Activated effector memory CD4-positive, alpha-beta T cell treated with Interleukin-2 at 50 U/mL for 16 hours (primary cell): ENCODE results near the gene BLTP2.
A peak's percentile ranks its signal among the peaks of the same experiment; 100 is the strongest.
"Not testable (repeated sequence)": the region's sequence is repeated elsewhere in the genome, so short reads cannot be mapped to it uniquely, and the experiment has no call there.

Experiments
- DNase-seq: peaks from one replicate; pipeline ENCODE4 v3.0.0-alpha.2; 2020

The BLTP2 gene

DNA sequence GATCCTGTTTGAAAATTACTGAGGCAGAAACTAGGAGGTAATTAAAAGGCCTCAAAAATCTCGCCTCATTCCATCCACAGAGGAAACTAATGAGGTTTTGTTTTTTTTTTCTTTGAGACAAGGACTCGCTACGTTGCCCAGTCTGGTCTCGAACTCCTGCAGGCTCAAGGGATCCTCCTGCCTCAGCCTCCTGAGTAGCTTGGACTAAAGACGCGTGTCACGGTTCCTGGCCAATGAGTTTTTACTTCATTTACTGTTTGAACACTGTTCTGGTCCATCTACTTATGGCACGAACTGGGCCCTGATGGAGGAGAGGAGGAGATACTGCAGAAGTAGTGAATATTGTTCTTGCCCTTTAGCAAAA, 600 bp upstream of the BLTP2 start:
- no peak for DNase-seq

DNA sequence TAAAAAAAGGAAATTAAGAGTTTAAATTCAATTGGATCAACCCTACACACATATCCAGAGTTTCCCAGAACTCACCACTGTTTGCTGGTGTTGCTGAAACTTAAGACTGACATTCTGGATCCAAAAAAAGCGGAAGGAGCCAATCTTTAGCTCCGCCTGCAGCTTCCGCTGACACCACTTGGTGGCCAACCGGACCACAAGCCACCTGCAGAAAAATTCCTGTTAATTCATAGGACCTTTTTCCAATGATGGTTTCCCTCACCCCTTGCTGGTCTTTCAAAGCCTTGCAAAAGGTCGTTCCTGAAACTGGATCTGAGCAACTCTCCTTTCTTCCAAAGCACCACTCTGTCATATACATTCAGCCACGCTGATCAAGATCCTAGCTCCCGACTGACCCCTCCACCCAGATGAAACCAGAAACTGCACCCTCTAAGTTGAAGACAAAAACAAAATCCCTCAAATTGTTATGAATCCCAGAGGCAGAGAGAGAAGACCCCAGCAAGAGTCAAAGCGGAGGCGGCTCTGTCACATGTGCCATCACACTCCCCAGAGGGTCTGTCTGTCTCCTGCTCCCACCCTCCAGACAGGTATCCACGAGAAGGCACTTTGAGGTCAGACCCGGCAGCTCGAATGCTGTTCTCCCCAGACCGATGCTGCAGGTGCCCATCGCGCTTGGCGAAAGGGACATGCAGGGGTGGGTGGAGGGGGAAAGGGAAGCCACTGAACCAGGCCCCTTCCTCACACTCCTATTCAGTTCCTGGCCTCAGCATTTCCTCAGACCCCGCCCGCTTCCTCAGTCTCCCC, 773 bp downstream of the BLTP2 start:
- no peak for DNase-seq

DNA sequence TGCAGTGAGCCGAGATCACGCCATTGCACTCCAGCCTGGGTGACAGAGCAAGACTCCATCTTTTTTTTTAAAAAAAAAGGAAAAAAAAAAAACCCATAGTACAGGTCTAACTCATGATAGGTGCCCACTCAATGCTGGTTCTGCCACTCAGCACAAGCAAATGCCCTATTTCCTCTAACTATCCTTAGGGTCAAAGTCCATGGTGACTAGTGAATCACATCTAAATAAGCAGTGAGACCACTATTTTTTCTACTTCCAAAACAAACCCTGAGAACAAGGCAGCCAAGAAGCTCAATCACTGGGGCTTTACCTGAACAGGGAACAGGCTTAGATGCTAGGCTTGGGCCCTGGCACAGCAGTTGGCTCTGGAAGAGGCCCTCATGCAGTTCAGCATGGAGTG, 3.4 kb downstream of the BLTP2 start:
- DNase-seq, result no peak

DNA sequence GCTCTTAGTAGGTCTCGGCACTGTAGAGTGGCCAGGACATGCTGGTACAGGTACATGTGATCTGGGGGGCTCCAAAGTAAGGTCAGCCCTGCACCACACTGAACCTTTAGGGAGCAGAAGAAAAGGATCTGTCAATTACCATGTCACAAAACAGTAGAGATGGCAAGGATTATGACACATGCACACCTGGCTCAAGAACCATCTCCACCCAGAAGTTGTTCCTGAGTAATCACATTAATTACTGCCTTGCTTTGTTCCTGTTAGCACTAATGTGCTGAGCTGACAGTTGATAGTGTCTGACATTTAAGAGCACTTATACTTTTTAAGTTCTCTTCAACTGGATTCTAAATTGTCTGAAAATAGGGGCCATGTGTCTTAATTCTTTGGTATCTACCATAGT, 9.5 kb downstream of the BLTP2 start:
- no peak for DNase-seq

DNA sequence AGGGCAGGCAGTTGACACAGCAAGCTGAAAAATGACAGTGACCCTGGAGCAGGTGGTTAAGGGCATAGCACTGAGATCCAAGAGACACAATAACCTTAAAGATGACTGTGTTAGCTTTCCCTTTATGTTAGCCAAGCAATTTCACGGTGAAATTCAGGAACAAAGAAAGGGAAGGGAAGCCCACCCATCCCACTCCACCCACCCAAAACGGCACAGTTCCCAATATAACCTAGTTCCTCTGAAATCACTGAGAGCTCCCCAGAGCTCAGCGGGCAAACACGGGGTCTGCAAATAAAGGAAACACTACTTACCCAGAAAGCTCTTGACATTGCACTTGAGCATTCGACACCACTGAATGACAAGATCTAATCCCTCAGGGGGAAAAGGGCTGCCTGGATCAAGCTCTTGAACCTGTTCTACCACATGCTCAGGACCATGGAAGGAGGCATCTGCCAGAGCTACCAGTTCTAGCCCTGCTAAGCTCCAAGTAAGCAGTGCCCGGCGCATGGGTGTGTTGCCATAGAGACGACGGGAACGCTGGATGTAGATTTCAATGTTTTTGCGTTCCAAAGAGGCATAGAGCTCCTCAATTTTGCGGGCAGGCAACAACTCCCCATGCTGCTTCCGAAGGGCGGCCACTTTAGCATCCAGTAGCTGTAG, 10.6 kb downstream of the BLTP2 start:
- no peak for DNase-seq

DNA sequence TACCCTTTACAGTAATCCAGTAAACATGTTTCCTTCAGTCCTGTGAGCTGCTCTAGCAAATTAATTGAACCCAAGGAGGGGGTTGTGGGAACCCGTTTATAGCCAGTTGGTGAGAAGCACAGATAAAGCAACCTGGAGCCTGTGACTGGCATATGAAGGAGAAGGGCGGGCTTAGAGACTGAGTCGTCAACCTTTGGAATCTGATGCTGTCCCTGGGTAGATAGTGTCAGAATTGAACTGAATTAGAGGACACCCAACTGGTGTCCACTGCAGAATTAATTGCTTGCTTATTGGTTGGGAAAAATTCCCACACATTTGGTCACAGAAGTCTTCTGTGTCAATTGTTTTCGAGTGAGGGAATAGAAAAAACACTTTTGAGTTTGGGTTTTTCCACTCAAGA, 18.1 kb downstream of the BLTP2 start:
- no peak for DNase-seq

DNA sequence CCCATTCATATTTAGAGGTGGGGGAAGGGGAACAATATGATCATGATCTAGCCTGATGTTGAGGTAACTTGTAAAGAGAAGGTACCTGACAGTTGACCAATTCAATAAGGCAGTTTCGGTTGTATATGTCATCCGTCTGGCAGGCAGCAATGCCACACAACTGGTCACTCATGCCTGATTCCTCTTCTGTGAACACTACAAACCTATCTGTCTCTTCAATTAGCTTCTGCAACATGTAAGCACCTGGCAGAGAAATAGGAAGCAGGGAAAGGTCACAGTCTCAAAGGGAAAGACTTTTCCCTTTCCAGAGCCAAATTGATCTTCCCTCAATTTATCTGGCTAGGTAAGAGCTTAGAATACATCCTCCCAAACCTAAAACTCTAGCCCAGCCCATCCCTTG, 20.8 kb downstream of the BLTP2 start:
- no peak for DNase-seq

DNA sequence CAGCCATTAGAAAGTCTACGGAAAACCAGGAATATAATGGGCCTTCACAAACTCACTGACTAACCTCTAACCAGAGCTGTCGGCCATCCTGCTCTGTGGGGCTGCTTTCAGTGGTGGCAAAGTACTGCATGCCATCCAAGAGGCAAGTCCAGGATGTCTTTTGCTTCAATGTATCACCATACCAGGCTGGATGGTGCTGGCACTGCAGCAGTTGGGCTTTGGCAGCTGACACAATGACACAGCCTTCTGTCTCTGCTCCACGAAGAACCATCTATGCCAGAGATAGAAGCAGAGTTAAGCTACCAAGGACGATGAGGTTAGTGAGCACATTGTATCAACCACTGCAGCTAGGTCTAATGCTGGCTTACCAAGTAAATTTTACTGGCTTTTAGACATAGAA, 21.3 kb downstream of the BLTP2 start:
- no peak for DNase-seq

DNA sequence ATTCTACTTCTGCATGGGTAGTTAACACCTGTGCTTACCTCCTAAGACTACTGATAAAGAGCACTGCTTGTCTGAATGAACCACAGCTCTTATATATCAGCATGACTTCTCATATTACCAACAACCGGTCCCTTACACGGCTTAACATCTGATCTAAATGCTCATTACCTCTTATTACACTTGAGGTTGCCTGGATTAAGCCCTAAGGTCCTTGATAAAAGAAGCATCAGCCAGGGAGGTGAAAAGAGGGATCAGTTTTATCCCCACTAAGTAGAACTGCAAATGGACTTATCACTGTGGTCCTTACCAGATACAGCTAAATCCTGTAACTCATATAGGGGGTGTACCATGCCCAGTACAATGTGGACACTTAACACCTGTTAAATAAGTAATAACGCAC, 22.8 kb downstream of the BLTP2 start:
- DNase-seq, result no peak

DNA sequence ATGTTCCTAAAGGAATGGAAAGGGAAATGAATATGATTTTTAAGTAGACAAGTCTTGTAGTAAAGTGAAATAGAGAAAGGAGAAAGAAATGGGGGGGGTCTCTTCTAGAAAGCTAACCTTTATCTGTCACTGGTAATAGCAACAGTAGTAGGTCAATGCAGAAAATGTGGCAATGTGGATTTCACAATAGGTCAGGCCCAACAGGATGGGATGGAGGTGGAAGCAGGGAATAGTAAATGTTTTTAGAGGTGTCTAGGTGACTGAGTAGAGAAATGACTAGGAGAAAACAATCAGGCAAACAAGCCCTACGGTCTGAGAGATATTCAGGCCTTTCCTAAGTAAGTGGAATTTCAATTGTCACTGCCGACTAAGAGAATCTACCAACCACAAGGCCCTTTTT, 24.9 kb downstream of the BLTP2 start:
- no peak for DNase-seq

DNA sequence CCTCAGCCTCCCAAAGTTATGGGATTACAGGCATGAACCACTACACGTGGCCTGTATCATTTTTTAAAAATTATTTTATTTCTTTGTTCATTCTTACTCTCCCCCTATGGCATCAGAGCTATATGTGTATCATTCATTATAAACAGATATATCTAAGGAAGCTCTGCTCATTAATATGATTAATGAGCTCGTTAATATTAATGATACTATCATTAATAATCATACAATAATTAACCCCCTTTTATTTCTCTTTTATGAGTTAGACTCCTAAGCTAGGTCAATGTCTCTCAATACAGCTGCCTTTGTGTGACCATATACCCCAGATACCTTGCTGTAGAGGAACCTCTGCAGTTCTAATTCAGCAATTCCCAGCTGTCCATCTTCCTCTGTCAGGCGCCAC, 26.5 kb downstream of the BLTP2 start:
- no peak for DNase-seq

DNA sequence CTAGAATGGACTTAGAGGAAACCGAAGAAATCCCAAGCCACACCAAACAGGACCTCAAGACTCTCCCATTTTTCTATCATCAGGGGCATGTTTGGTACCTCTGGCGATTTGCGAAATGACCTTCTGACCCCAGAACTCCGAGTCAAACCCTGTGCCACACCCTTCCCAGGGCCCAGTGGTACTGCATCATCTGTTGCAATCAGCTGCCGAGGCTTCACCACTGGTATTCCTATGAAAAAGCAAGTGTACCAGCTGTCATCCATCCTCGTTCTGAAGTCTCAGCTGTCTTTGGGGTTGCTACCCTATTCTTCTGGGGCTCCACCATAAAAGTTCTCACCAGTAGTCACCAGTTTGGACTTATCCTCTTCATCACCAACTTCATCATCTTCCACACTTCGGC, 28.7 kb downstream of the BLTP2 start:
- DNase-seq, result no peak

DNA sequence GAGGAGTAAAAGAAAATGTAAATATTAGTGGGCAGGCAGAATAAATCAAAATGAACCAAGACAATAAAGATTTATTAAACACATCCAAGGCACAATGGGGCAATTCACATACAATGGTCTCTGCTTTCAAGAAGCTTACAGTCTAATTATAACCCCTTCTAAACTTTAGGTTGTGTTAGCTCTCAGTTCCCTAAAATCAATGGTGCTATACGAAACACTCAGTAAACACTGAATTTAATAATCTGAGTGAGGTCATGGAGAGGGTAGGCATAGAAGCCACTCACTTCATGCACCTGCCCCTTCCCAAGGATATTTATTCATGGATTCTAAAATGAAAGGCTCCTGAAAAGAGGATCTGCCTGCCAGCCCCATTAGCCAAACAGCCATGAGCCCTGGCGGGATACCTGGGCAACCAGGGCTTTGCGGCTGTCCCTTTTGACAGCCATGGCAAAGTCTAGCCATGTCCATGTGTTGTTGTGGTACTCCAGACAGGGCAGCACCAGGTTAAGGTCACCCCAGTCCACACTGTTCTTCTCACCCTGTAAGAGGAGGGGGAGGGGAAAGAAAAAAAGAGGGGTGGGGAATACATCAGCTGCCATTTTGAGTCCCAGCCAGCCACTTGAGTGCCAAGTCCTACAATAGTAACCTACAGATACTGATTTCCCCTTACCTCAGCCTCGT, 29.6 kb downstream of the BLTP2 start:
- DNase-seq, result no peak

DNA sequence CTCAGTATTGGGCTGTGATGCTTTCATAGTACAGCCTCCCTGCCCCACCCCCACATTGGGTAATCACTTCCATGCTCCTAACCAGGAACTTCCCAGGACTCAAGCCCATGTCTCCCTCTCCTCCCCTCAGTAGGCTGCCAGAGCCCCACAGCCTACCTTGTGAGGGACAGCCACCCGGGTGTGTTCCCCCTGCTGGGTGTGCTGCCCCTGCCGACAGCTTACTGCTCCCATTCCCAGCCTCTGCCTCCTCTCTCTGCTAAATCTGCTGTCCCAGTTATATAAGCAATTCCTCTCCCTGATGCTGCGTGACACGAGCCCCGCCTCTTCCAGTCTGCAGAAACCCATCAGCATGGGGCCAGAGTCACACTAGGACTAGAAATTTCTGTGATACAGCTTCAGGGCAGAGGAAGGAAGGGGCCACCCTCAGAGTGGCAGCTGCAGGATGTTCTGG, 31.0 kb downstream of the BLTP2 start, which contains the start of gene RSKR:
Gene RSKR, minus strand, starts transcription at position 255 of the 451 bp plus-strand sequence. Its CDS starts 24 bp downstream, at position 231.
- no peak for DNase-seq

DNA sequence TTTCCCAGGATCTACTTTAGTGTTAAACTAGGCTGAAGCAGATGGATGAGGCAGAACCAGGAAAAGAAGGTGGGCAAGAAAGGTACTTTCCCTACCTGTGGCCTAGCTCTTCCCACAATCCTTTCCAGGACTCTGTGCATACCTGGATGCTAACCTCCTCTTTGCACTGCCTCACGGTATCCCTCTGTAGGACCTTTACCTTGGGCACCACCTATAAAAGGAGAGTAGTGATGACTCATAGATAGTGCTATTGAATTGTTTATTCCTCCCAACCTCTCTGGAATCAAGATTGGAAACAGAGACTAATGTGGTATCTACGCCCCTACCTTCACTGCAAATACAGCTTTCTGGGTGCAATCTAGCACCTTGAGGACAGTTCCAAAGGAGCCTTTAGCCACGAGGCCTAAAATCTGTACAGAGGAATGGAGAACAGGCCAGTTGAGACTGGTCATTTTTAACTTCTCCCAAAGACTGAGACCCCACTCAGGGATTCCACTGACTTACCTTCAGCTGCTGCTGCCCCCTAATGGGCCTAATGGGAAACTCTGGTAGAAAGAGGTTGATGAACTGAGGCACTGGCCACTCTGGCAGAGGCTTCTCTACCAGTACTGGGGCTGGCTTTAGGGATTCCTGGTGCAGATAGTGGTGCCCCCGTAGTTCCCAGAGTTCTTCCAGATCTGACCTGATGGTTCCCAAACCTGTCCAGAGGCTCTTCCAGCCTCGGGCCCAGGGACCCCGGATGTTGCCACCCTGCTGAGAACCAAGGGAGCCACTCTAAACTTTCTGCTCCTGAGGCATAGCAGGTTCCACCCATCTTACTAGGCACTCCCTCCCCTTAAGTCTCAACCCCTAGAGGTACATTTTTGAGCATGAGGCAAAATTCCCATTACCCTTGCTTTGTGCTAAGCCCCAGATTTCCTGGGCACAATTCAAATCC, 31.8 kb downstream of the BLTP2 start:
- peak; percentile 6 for DNase-seq

DNA sequence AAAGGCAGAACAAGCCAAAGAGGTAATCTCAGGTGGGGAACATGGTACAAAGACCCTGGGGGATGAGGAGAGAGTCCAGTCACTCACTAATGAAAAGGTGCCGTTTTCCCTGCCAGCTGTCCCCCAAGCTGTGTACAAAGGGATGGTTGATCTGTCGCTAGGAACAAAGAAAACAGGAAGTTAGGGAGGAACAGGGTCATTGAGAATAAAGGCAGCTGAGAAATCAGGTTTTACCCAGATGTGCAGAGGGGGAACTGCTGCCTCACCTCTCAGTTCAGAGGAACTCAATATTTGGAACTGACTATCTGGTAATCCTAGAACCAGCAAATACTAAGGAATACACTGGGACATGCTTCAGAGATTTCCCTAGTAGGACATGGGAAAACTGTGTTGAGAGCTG, 32.4 kb downstream of the BLTP2 start:
- DNase-seq, result no peak

DNA sequence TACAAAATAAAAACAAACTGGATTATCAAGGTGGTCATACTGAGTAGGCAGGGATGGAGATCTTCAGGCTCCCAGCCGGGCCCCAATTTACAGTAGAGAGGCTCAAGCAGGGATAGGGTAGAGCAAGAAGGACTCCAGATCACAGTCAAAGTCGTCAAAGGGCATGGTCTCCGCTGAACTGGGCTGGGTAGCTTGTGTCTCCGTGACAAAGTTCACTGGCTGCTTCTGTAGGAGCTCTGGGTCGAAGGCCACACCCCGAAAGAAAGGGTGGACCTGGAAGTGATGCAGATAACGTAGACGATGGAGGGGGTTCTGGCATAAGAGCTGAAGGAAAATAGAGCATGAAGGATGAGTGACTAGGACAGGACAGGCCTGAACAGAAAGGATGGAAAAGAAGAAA, 34.6 kb downstream of the BLTP2 start:
- DNase-seq, result no peak

DNA sequence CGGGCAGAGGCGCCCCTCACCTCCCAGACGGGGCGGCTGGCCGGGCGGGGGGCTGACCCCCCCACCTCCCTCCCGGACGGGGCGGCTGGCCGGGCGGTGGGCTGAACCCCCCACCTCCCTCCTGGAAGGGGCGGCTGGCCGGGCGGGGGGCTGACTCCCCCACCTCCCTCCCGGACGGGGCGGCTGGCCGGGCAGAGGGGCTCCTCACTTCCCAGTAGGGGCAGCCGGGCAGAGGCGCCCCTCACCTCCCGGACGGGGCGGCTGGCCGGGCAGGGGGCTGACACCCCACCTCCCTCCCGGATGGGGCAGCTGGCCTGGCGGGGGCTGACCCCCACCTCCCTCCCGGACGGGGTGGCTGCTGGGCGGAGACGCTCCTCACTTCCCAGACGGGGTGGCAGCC, 40.9 kb downstream of the BLTP2 start:
- not testable (repeated sequence) for DNase-seq

DNA sequence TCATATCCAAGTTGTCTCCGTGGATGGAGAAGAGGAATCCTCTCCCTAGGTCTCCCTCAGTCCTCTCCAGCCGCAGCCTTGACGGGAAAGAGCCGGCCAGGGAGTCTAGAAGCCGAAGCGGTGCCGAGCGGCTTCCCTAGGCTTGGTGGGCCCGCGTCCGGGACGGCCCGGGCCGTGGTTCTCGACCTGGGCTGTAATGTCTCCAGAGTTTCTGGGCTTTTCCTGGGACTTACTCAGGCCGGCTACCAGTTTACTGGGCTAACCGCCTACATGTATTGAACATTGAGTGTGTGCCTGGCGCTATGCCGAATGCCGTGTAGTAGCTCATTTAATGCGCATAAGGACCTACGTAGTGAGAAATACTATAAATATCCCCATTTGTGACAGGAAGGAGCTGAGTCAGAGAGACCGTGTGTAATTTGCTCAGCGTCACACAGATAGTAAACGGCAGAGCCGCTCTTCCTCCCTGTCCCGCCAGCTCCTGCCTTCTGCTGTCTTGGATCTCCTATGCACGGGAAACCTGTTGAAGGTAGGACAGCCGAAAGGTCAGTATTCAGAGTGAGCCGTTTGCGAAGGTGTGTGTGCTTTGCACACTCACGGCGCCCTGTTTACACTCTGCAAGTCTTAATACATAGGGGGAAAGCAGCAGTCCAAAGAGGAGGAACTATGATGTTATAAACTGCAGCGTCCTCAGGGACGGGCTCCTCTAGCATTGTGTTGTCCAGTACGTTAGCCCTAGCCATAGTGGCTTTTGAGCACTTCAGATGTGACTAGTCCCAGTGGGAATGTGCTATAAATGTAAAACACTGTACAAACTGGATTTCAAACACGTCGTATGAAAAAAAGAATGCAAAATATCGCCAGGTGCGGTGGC, 45.4 kb downstream of the BLTP2 start:
- no peak for DNase-seq

DNA sequence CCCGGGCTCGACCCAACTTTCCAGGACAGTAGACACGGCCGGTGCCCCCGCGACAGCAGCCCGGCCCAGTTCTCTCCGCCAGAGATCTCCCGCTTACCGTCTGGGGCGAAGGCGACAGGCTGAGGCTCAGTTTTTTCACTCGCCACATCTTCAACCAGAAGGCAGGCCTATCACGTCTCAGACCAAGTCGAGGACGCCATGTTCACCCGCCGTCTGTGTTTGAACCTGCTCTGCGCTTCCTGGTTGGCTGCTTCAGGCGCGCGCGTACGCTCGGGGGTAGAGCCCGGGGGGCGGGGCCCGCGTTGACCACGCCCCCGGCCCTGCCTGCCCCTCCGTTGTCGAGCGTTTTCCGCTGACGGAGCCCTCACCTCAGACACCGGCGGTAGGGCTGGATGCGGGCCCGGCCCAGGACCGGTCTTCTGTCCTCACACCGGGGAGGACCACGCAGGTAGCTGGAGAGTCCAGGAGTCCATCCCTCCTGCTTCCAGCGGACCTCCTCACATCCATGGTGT, 46.1 kb downstream of the BLTP2 start, which contains the start of gene SPAG5:
Gene SPAG5, minus strand, starts transcription at position 227 of the 512 bp plus-strand sequence. Its CDS starts 79 bp downstream, at position 148.
- DNase-seq, result peak; percentile 93

DNA sequence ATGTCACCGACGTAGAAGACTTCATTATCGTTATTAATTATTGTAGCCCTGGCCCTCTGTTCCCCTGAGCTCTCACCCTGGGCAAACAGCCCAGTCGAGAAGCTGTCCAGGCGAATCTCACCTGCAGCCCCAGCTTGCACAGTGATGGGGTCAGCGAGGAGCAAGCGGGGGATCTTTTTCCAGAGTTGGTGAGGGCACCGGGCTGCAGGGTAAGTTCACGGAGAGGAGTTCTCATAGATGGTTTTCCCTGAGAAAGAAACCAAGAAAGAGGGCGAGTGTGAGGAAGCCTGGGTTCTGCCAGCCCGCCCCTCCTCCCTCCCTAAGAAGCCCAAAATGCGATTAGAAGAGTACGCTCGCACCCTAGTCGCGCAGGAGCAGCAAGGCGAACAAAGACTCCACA, 46.6 kb downstream of the BLTP2 start:
- no peak for DNase-seq
